ENCODE measurements around the gene SPECC1. TPM values are rescaled to one million over a fixed set of nuclear protein-coding genes. Genes with fewer than 3 reads are reported as not detected.

Gene SPECC1
- polyA plus RNA-seq, 3 donors = 36.0 to 58.4 (median 50.5) TPM

- H3K4me1 ChIP-seq (ENCODE audit: control insufficient read depth in 1 of 2, insufficient read depth in 2 of 2, low read length in 2 of 2) = no peaks in the 10 kb centered on the region
- peaks cover 36 to 55% of the 10 kb centered on the region in 2 donors for H3K36me3 Mint-ChIP-seq
- H3K27ac ChIP-seq (ENCODE audit: low read depth in 1 of 2, low read length in 2 of 2) = no peak overlapping the region
- no peak overlapping the region for H3K4me2 ChIP-seq (replicated peaks; ENCODE audit: extremely low read depth, low read length, poor library complexity, severe bottlenecking)
- H2AFZ ChIP-seq (ENCODE audit: insufficient read depth, low read depth, low read length, poor library complexity, severe bottlenecking) = no peak overlapping the region
- H3K79me2 ChIP-seq (ENCODE audit: insufficient read depth, low read length) = peaks cover 31% of the 10 kb centered on the region
- H3K27me3 Mint-ChIP-seq (ENCODE audit: low read depth in 3 of 3) = peaks cover 0 to 3% (median 0%) of the 10 kb centered on the region in 3 donors
- intact Hi-C loops (cut with micrococcal nuclease) = no loop called here
- no peaks in the 10 kb centered on the region for H3K27me3 ChIP-seq (ENCODE audit: control insufficient read depth in 2 of 2, insufficient read depth in 2 of 2, low read length in 2 of 2)
- no peak for TF ChIP-seq CTCF (IDR thresholded peaks at IDR 0.05)
- H3K4me3 Mint-ChIP-seq = no peak overlapping the region
- WGBS (ENCODE audit: insufficient coverage) = no CpG with 5 or more reads among the region's 5 CpGs
- peaks cover 5% of the 10 kb centered on the region for H3K4me1 Mint-ChIP-seq
- H3K4me3 ChIP-seq (replicated peaks in 1 of 3; ENCODE audit: low read depth in 2 of 3, low read length in 3 of 3) = no peak overlapping the region
- peaks cover 14 to 31% (median 27%) of the 10 kb centered on the region in 7 donors for H3K9me3 Mint-ChIP-seq
- peaks cover 3 to 50% of the 10 kb centered on the region in 2 donors for H3K36me3 ChIP-seq (replicated peaks in 1 of 2; ENCODE audit: control insufficient read depth in 1 of 2, insufficient read depth in 2 of 2, low read length in 2 of 2)
- peaks cover 18% of the 10 kb centered on the region for H4K20me1 ChIP-seq (ENCODE audit: insufficient read depth, low read length)
- no peak overlapping the region for H3K27ac Mint-ChIP-seq
- H3K9ac ChIP-seq (ENCODE audit: insufficient read depth, low read length, poor library complexity, severe bottlenecking) = no peak overlapping the region
- DNase-seq = no peak
- peaks cover 30 to 33% of the 10 kb centered on the region in 2 donors for H3K9me3 ChIP-seq (replicated peaks in 1 of 2; ENCODE audit: control insufficient read depth in 1 of 2, insufficient read depth in 1 of 2, low read length in 2 of 2)
Measured at GRCh38 chr17:20197272-20197926, 188.2 kb downstream of the SPECC1 start.

GRCh38 chr17:20200016-20200795, 191.0 kb downstream of the SPECC1 start:
- Histone ChIP-seq H3K36me3 (replicated peaks in 1 of 2; ENCODE audit: control insufficient read depth in 1 of 2, insufficient read depth in 2 of 2, low read length in 2 of 2) (peaks cover 14 to 51% of the 10 kb centered on the region in 2 donors), H4K20me1 (ENCODE audit: insufficient read depth, low read length) (peaks cover 29% of the 10 kb centered on the region), H3K9me3 (replicated peaks in 1 of 2; ENCODE audit: control insufficient read depth in 1 of 2, insufficient read depth in 1 of 2, low read length in 2 of 2) (peaks cover 26 to 27% of the 10 kb centered on the region in 2 donors), H2AFZ (ENCODE audit: insufficient read depth, low read depth, low read length, poor library complexity, severe bottlenecking) (no peak overlapping the region), H3K9ac (ENCODE audit: insufficient read depth, low read length, poor library complexity, severe bottlenecking) (no peak overlapping the region), H3K4me2 (replicated peaks; ENCODE audit: extremely low read depth, low read length, poor library complexity, severe bottlenecking) (no peak overlapping the region), H3K27ac (ENCODE audit: low read depth in 1 of 2, low read length in 2 of 2) (no peak overlapping the region), H3K4me3 (replicated peaks in 1 of 3; ENCODE audit: low read depth in 2 of 3, low read length in 3 of 3) (no peak overlapping the region), H3K4me1 (ENCODE audit: control insufficient read depth in 1 of 2, insufficient read depth in 2 of 2, low read length in 2 of 2) (peaks cover 4 to 7% of the 10 kb centered on the region in 2 donors), H3K79me2 (ENCODE audit: insufficient read depth, low read length) (peaks cover 36% of the 10 kb centered on the region), H3K27me3 (ENCODE audit: control insufficient read depth in 2 of 2, insufficient read depth in 2 of 2, low read length in 2 of 2) (no peaks in the 10 kb centered on the region)
- Mint-ChIP-seq H3K36me3 (peaks cover 32 to 43% of the 10 kb centered on the region in 2 donors), H3K4me1 (peaks cover 19% of the 10 kb centered on the region), H3K9me3 (peaks cover 12 to 24% (median 19%) of the 10 kb centered on the region in 7 donors), H3K4me3 (no peak overlapping the region), H3K27ac (peak overlapping the region in 2 of 7 donors; percentile 30 to 33), H3K27me3 (ENCODE audit: low read depth in 3 of 3) (peaks cover 0 to 1% (median 0%) of the 10 kb centered on the region in 3 donors)
- no peak for TF ChIP-seq CTCF (IDR thresholded peaks at IDR 0.05)
- no peak for DNase-seq
- intact Hi-C loops (cut with micrococcal nuclease) = no loop called here
- 100% methylated on average over 1 of the region's 5 CpGs for WGBS (ENCODE audit: insufficient coverage)
